Ishikawa (cell line): ENCODE data around the gene GLIS1.

Experiments used
- CEBPB ChIP-seq: IDR thresholded peaks from 2 replicates; pipeline ENCODE4 v1.6.1; 2012
- EP300 ChIP-seq: IDR thresholded peaks from 2 replicates; pipeline ENCODE4 v1.6.1; 2012; ENCODE audit warnings: borderline replicate concordance

DNA sequence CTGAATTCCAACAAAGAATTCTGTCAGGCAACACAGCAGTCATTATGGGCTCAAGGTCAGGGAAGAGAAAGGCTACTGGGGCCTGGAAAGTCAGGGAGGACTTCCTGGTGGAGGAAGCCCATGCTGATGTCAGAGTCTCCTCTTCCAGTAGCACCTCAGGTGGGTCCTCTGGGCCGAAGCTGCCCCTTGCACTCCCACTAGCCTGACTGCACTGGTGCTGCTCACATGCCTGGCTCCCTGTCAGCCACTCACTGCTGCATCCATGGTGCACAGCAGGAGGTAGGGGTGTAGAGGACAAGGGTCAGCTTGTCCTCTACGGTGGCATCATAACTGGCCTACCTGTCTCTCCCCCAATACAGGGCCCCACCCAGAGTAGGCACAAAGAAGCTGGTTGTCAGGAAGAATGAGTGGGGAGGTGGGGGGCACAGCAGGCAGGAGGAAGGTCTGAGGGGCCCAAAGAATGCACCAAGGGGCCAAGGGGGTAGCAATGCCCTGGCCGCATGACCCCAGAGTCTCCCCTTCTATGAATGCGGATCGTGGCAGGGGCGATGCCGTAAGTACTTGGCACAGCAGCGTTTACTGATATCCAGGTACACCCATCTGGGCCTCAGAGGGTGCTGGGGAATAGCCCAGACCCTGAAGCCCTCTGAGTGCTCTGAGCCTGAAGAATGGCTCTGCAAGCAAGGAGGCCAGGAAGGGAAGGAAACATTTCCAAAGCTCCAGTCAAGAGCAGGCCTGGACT is 80.3 kb downstream of the GLIS1 start:
- TF ChIP-seq CEBPB (no peak), EP300 (no peak)
